Astrocyte of the cerebellum (primary cell): ENCODE measurements around the gene CDIP1.

Experiments
- DNase-seq: peaks from one replicate; pipeline ENCODE4 v3.0.0-alpha.2; 2011; ENCODE audit warnings: low read depth
- H3K4me3 ChIP-seq: 2 replicates; pipeline ENCODE4 v1.5.1; 2011; ENCODE audit warnings: mild to moderate bottlenecking, low read depth, low read length, moderate library complexity
- in situ Hi-C: cut with HindIII; loops from 2 replicates; pipeline ENCODE4 v1.10.0; 2017; ENCODE audit warnings: low sequenced_read_pairs
- TF ChIP-seq, protein P1 (sequence below): IDR thresholded peaks from 2 replicates; pipeline ENCODE4 v1.5.1; 2012; ENCODE audit warnings: low read length, low read depth, moderate library complexity, mild to moderate bottlenecking; ENCODE audit errors: missing control alignments

The CDIP1 gene

DNA sequence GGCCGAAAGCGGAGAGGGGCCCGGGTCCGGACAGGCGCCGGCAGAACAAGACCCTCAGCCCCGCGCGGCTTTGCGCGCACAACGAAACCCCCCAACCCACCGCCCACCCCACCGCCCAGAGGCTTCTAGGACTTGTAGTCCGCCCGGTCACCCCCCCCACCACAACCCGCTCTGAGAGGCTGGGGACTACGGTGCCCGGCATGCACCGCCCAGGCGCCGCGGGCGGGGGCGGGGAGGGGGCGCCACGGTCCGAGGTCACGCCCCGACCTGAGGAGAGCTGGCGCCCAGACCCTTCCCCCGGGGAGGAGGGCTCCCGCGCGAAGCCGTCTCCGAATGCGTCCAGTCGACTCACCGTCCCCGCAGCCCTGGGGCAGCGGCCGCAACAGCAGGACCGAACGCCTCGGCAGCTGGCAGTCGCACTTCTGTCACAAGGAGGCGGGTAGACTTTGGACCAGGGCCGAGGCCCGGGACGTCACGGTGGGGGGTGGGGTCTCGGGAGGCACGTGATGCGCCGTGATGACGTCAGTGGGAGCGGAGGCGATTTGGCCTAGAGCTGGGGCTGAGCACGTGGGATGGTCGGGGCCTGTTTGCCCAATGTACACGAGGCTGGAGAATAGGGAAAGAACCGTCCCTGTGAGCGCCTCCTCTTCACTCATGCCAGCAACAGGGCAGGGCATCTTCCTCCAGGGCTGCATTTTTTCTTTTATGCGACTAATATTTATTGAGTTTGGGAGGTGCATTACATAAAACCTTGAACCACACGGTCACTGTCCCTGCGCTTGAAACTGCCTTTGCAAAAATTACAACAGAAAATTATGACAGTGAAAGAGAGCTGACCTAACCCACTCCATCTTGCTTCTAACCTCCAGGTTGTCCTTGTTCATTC is at the start of gene CDIP1:
CDIP1 (minus strand) TSS at position 424 of the 886 bp plus-strand sequence. CDS start 24,643 bp downstream, outside the sequence.
- TF ChIP-seq, protein P1, sequence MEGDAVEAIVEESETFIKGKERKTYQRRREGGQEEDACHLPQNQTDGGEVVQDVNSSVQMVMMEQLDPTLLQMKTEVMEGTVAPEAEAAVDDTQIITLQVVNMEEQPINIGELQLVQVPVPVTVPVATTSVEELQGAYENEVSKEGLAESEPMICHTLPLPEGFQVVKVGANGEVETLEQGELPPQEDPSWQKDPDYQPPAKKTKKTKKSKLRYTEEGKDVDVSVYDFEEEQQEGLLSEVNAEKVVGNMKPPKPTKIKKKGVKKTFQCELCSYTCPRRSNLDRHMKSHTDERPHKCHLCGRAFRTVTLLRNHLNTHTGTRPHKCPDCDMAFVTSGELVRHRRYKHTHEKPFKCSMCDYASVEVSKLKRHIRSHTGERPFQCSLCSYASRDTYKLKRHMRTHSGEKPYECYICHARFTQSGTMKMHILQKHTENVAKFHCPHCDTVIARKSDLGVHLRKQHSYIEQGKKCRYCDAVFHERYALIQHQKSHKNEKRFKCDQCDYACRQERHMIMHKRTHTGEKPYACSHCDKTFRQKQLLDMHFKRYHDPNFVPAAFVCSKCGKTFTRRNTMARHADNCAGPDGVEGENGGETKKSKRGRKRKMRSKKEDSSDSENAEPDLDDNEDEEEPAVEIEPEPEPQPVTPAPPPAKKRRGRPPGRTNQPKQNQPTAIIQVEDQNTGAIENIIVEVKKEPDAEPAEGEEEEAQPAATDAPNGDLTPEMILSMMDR = no peak
- peak within 1 kb of the TSS; percentile 58 for H3K4me3 ChIP-seq
- peak; percentile 81 for DNase-seq
- in situ Hi-C loops = no loop called here

DNA sequence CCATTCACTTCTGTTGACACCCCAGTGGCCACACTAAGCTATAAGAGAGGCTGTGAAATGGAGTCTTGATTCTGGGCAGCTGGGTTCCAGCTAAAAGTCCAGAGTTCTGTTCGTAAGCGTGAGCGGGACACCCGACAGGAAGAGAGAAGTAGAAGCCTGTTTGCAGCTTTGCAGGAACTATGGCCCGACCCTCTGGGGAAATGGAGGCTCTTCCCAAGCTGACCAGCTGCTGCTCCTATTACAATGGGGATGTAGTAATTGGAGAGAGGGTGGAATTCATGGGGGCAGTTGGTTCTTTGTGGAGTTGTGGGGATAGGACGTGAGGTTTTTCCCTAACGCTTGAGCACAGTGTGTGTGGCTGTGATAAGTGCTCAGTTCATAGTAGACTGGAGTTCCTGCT is 47.7 kb upstream of the CDIP1 start:
- TF ChIP-seq, protein P1 = no peak
- DNase-seq = no peak
- no peak overlapping the region for H3K4me3 ChIP-seq
- in situ Hi-C loops = no loop called here

DNA sequence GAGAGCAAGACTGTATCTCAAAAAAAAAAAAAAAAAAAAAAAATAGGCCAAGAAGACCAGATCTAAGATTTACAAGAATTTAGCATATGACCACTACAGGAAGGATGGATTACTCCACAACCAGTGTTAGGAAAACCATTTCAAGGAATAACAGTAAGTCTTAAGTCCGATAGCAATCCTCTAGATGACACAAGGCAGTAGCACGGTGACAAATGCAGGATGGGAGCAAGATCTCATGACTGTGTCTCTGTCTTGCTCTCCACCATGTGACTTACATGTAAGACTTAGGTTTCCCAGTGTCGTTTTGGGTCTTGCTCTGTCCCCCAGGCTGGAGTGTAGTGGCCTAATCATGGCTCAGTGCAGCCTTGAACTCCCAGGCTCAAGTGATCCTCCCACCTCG is 45.3 kb upstream of the CDIP1 start:
- DNase-seq = no peak
- in situ Hi-C loops = no loop called here
- TF ChIP-seq, protein P1 = no peak
- H3K4me3 ChIP-seq = no peak overlapping the region

DNA sequence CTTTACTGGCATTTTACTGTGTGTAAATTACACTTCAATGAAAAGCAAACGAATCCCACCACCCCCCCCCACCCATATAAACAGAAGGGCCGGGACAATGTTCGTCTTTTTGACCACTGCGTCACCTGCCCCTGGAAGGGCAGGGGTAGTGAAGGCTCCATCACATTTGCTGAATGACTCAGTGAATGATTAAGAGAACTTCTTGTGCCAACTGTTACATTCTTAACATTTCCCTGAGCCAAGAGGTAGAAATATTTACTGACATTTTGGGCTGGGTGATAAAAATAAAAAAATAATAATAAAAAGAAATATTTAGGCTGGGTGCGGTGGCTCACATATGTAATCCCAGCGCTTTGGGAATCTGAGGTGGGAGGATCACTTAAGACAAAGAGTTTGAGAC is 41.7 kb upstream of the CDIP1 start:
- DNase-seq = no peak
- H3K4me3 ChIP-seq = no peak overlapping the region
- TF ChIP-seq, protein P1 = no peak
- in situ Hi-C loops = no loop called here

DNA sequence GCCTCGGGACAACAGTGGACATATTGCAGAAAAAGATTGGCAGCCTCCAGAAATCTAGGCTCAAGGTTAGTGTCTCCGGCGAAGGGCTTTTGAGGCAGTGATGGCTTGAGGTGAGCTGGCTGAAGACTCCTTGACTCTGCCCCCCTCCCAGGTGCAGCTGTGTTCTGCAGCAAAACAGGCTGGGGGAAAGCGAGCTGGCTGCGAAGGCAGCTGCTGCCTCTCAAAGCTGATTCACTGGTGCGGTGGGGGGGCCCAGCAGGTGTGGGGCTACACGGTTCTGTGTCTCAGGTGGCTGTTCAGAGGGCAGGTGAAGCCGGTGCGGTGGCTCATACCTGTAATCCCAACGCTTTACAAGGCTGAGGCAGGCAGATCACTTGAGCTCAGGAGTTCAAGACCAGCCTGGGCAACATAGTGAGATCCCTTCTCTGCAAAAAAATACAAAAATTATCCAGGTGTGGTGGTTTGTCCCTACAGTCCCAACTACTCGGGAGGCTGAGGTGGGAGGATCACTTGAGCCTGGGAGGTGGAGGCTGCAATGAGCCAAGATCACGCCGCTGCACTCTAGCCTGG is 40.5 kb upstream of the CDIP1 start:
- in situ Hi-C loops = no loop called here
- H3K4me3 ChIP-seq = no peak overlapping the region
- DNase-seq = no peak
- TF ChIP-seq, protein P1 = no peak

DNA sequence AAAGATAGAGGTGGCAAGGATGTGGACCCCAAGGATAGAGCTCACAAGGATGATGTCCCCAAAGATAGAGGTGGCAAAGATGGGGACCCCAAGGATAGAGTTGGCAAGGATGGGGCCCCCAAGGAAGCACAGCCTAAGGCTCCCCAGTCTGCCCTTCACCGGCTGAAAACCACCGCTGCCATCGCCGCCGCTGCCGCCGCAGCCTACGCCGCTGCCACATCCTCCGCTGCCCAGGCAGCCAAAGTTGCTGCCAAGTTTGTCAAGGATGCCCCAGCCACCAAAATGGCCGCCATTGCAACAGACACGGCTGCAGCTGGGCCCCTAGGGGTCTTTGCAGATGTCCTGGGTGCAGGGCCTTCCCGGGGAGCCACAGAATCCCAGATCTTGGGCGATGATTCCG is 37.4 kb upstream of the CDIP1 start:
- DNase-seq = no peak
- TF ChIP-seq, protein P1 = no peak
- no peak overlapping the region for H3K4me3 ChIP-seq
- in situ Hi-C loops = no loop called here
